ENCODE measurements around the gene PROK1.

GRCh38 chr1:110453829-110454228 lies 2.9 kb downstream of the PROK1 start:
- TF ChIP-seq CTCF (optimal IDR thresholded peaks at IDR 0.05 in 1 of 3, IDR thresholded peaks at IDR 0.05 in 1 of 3, conservative IDR thresholded peaks at IDR 0.05 in 1 of 3; ENCODE audit: extremely low read depth in 1 of 3, insufficient read depth in 2 of 3, low read length in 3 of 3), result no peak
- no peak for TF ChIP-seq EZH2 (IDR thresholded peaks at IDR 0.05; ENCODE audit: low read length)

Measured in keratinocyte (primary cell).